A549 (cell line): ENCODE measurements around the gene CYP4F3.

Source experiments
- CHD2 ChIP-seq: fragments of 150-350 bp; IDR thresholded peaks from 2 replicates; pipeline ENCODE4 v1.6.1; 2014; ENCODE audit warnings: low read length; ENCODE audit not compliant: partially characterized antibody
- CTCF ChIP-seq: fragments of >200 bp; sonication (Bioruptor Twin); formaldehyde crosslinking; IDR thresholded peaks from 3 replicates; pipeline ENCODE4 v1.5.1; 2016
- HOXB13 ChIP-seq: fragments of 250-450 bp; sonication (Bioruptor Pico); IDR thresholded peaks from 2 replicates; pipeline ENCODE4 v1.5.0; 2020; ENCODE audit warnings: low read depth, mild to moderate bottlenecking, moderate library complexity
- RAD21 ChIP-seq, 2 experiments: fragments of >200 bp in 1 of 2; sonication (Bioruptor Twin) in 1 of 2; formaldehyde crosslinking in 1 of 2; IDR thresholded peaks in 1 of 2; conservative IDR thresholded peaks in 1 of 2; 2 replicates in 1 of 2; 3 replicates in 1 of 2; pipeline ENCODE4 v1.6.1; 2012 to 2018; ENCODE audit warnings: inconsistent platforms in 1 of 2
- RCOR1 ChIP-seq: fragments of 150-350 bp; IDR thresholded peaks from 2 replicates; pipeline ENCODE4 v1.6.1; 2014; ENCODE audit warnings: antibody characterized with exemption, low read length, low read depth

- TF ChIP-seq HOXB13 (CRISPR knock-in tag), result no peak
- TF ChIP-seq CHD2, result no peak
- TF ChIP-seq RAD21 (conservative IDR thresholded peaks at IDR 0.05 in 1 of 2, IDR thresholded peaks at IDR 0.05 in 1 of 2), result no peak
- no peak for TF ChIP-seq RCOR1
- no peak for TF ChIP-seq CTCF
Observed at GRCh38 chr19:15644816-15645215, 4.1 kb downstream of the CYP4F3 start.
